Neuronal stem cell (in vitro differentiated cells): Measurements from ENCODE around the gene IGSF11.
"Not testable (repeated sequence)": the region's sequence is repeated elsewhere in the genome, so short reads cannot be mapped to it uniquely, and the experiment has no call there.

Experiments
- DNase-seq: peaks from one replicate; pipeline ENCODE4 v3.0.0-alpha.2; 2013; ENCODE audit warnings: low spot score
- H2AFZ ChIP-seq: one replicate; pipeline ENCODE4 v1.6.1; 2013; ENCODE audit warnings: mild to moderate bottlenecking, low read length, inconsistent platforms
- H2AK5ac ChIP-seq: 2 replicates; pipeline ENCODE4 v1.6.1; 2013; ENCODE audit warnings: low read depth, mild to moderate bottlenecking, inconsistent platforms, low read length, moderate library complexity, mixed read lengths
- H2BK120ac ChIP-seq: 2 replicates; pipeline ENCODE4 v1.6.1; 2013; ENCODE audit warnings: low read depth, mild to moderate bottlenecking, inconsistent platforms, low read length, moderate library complexity, mixed read lengths
- H2BK12ac ChIP-seq: one replicate; pipeline ENCODE4 v1.6.1; 2013; ENCODE audit warnings: low read length, inconsistent platforms
- H2BK15ac ChIP-seq: 2 replicates; pipeline ENCODE4 v1.6.1; 2013; ENCODE audit warnings: mild to moderate bottlenecking, low read length, inconsistent platforms, mixed read lengths
- H2BK5ac ChIP-seq: one replicate; pipeline ENCODE4 v1.6.1; 2013; ENCODE audit warnings: inconsistent platforms, mild to moderate bottlenecking, low read length, moderate library complexity
- H3K14ac ChIP-seq: one replicate; pipeline ENCODE4 v1.6.1; 2013; ENCODE audit warnings: low read length, inconsistent platforms
- H3K18ac ChIP-seq: 2 replicates; pipeline ENCODE4 v1.6.1; 2013; ENCODE audit warnings: low read length, inconsistent platforms
- H3K23ac ChIP-seq: 2 replicates; pipeline ENCODE4 v1.6.1; 2013; ENCODE audit warnings: low read depth, mild to moderate bottlenecking, mixed read lengths, low read length, inconsistent platforms; ENCODE audit not compliant: poor library complexity
- H3K27ac ChIP-seq: replicated peaks from 3 replicates; pipeline ENCODE4 v1.5.1; 2013; ENCODE audit warnings: low read length, inconsistent platforms
- H3K27me3 ChIP-seq, 3 experiments: 2 replicates each; pipeline ENCODE4 v1.6.1; 2013; ENCODE audit warnings: low read length in 3 of 3, mild to moderate bottlenecking in 2 of 3, inconsistent platforms in 1 of 3, low read depth in 1 of 3, mixed read lengths in 1 of 3, moderate library complexity in 1 of 3; ENCODE audit not compliant: control insufficient read depth in 3 of 3, insufficient read depth in 3 of 3
- H3K36me3 ChIP-seq, 2 donors: replicated peaks in 1 of 2; 2 replicates each; pipeline ENCODE4 v1.6.1; 2013; ENCODE audit warnings: low read length in 2 of 2; ENCODE audit not compliant: control insufficient read depth in 2 of 2, insufficient read depth in 2 of 2
- H3K4ac ChIP-seq: 2 replicates; pipeline ENCODE4 v1.6.1; 2013; ENCODE audit warnings: inconsistent platforms, mild to moderate bottlenecking, low read length, moderate library complexity
- H3K4me1 ChIP-seq, 2 donors: 1 replicate in 1 of 2; 2 replicates in 1 of 2; pipeline ENCODE4 v1.6.1; 2013; ENCODE audit warnings: low read length in 2 of 2, low read depth in 1 of 2; ENCODE audit not compliant: control insufficient read depth in 2 of 2, insufficient read depth in 1 of 2
- H3K4me2 ChIP-seq: one replicate; pipeline ENCODE4 v1.6.1; 2013; ENCODE audit warnings: mild to moderate bottlenecking, low read length, inconsistent platforms; ENCODE audit not compliant: insufficient read depth, poor library complexity, severe bottlenecking
- H3K4me3 ChIP-seq, 2 donors: 2 replicates each; pipeline ENCODE4 v1.5.1; 2013; ENCODE audit warnings: low read length in 2 of 2, mild to moderate bottlenecking in 2 of 2, inconsistent platforms in 1 of 2, moderate library complexity in 1 of 2
- H3K79me1 ChIP-seq: one replicate; pipeline ENCODE4 v1.6.1; 2013; ENCODE audit warnings: low read depth, mild to moderate bottlenecking, inconsistent platforms, low read length, moderate library complexity
- H3K9ac ChIP-seq: one replicate; pipeline ENCODE4 v1.6.1; 2013; ENCODE audit warnings: mild to moderate bottlenecking, low read depth, low read length, inconsistent platforms; ENCODE audit not compliant: poor library complexity
- H3K9me3 ChIP-seq, 2 donors: replicated peaks in 1 of 2; 2 replicates each; pipeline versions ENCODE3 to v1.6.1; 2013; ENCODE audit warnings: low read length in 2 of 2, mild to moderate bottlenecking in 2 of 2, inconsistent platforms in 1 of 2, low read depth in 1 of 2, mixed read lengths in 1 of 2, moderate library complexity in 1 of 2; ENCODE audit not compliant: control insufficient read depth in 2 of 2, insufficient read depth in 1 of 2
- H4K8ac ChIP-seq: one replicate; pipeline ENCODE4 v1.6.1; 2013; ENCODE audit warnings: low read depth, mild to moderate bottlenecking, inconsistent platforms, low read length, moderate library complexity
- H4K91ac ChIP-seq: one replicate; pipeline ENCODE4 v1.6.1; 2013; ENCODE audit warnings: low read length, low read depth, mild to moderate bottlenecking, inconsistent platforms; ENCODE audit not compliant: poor library complexity
- WGBS, 2 donors: extraction: QIAGEN DNeasy Blood & Tissue Kit; methylation state at CpG; one replicate each; pipeline ENCODE4 v1.1.7; 2013; ENCODE audit warnings: missing lambda C conversion rate in 2 of 2, mixed read lengths in 1 of 2; ENCODE audit not compliant: insufficient read length in 2 of 2, insufficient replicate concordance in 1 of 2; ENCODE audit errors: extremely low coverage in 2 of 2; 5-methylcytosine and 5-hydroxymethylcytosine counted together

IGSF11 gene

GRCh38 chr3:118863731-118864322 is 170.8 kb downstream of the IGSF11 start:
- no peak overlapping the region for H3K4ac ChIP-seq
- no peak overlapping the region for H3K23ac ChIP-seq
- H4K8ac ChIP-seq: no peak overlapping the region
- no peak overlapping the region for H2AK5ac ChIP-seq
- H2BK12ac ChIP-seq: no peak overlapping the region
- H3K9me3 ChIP-seq: no peaks in the 10 kb centered on the region
- H3K36me3 ChIP-seq: no peaks in the 10 kb centered on the region
- WGBS, 2 donors: no CpG with 5 or more reads among the region's 1 CpG
- peak overlapping the region; percentile 33 for H3K18ac ChIP-seq
- H4K91ac ChIP-seq: no peak overlapping the region
- DNase-seq: no peak
- no peak overlapping the region for H2BK5ac ChIP-seq
- H3K4me2 ChIP-seq: no peak overlapping the region
- no peak overlapping the region for H2BK120ac ChIP-seq
- H3K9ac ChIP-seq: no peak overlapping the region
- no peak overlapping the region for H3K4me3 ChIP-seq
- no peaks in the 10 kb centered on the region for H3K79me1 ChIP-seq
- no peak overlapping the region for H3K27ac ChIP-seq
- H3K4me1 ChIP-seq: no peaks in the 10 kb centered on the region
- no peak overlapping the region for H2AFZ ChIP-seq
- H3K14ac ChIP-seq: no peak overlapping the region
- no peak overlapping the region for H2BK15ac ChIP-seq
- no peaks in the 10 kb centered on the region for H3K27me3 ChIP-seq

GRCh38 chr3:118859950-118860349 is 174.7 kb downstream of the IGSF11 start:
- Histone ChIP-seq H3K4me3 (no peak overlapping the region), H2BK5ac (no peak overlapping the region), H3K14ac (no peak overlapping the region), H2BK12ac (no peak overlapping the region), H3K4ac (no peak overlapping the region), H3K23ac (no peak overlapping the region), H3K4me2 (no peak overlapping the region), H3K36me3 (no peaks in the 10 kb centered on the region), H2BK120ac (no peak overlapping the region), H4K8ac (no peak overlapping the region), H2AK5ac (no peak overlapping the region), H3K27ac (no peak overlapping the region), H3K9me3 (no peaks in the 10 kb centered on the region), H2BK15ac (no peak overlapping the region), H4K91ac (no peak overlapping the region), H3K9ac (no peak overlapping the region), H3K27me3 (no peaks in the 10 kb centered on the region), H3K79me1 (no peaks in the 10 kb centered on the region), H3K4me1 (no peaks in the 10 kb centered on the region), H3K18ac (no peak overlapping the region), H2AFZ (no peak overlapping the region)
- no CpG with 5 or more reads among the region's 1 CpG for WGBS, 2 donors
- DNase-seq: no peak

GRCh38 chr3:118851466-118852193 is 183.0 kb downstream of the IGSF11 start:
- not testable (repeated sequence) for H2AK5ac ChIP-seq, H3K14ac ChIP-seq, H4K8ac ChIP-seq, H2AFZ ChIP-seq, H3K9ac ChIP-seq, H3K79me1 ChIP-seq, H3K27me3 ChIP-seq, H3K9me3 ChIP-seq, H2BK12ac ChIP-seq, H3K4ac ChIP-seq, H2BK5ac ChIP-seq, H3K4me3 ChIP-seq, H2BK15ac ChIP-seq, H4K91ac ChIP-seq, H2BK120ac ChIP-seq, H3K23ac ChIP-seq, H3K4me1 ChIP-seq, DNase-seq, H3K4me2 ChIP-seq, H3K27ac ChIP-seq, H3K18ac ChIP-seq, H3K36me3 ChIP-seq
- no CpG with 5 or more reads among the region's 12 CpGs for WGBS, 2 donors

DNA sequence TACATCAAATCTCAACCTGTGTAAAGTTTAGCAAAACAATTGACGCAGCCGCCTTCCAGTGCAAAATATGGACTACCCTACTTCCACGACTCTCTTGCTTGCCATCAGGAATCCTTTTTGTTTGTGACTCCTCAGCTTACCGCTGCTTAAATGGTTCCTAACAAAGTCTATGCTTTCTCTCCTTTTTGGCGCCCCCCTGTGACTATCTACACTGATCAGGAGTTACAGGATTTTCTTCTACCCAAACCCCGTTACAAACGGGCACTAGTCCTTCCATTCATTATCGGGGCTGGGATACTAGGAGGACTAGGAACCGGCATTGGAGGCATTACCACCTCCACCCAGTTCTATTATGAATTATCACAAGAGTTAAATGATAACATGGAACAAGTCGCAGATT is 184.0 kb downstream of the IGSF11 start:
- H3K79me1 ChIP-seq: no peaks in the 10 kb centered on the region
- DNase-seq: no peak
- no peak overlapping the region for H3K18ac ChIP-seq
- no peaks in the 10 kb centered on the region for H3K36me3 ChIP-seq
- H3K4me3 ChIP-seq: no peak overlapping the region
- H2AK5ac ChIP-seq: no peak overlapping the region
- no peak overlapping the region for H2BK5ac ChIP-seq
- no peak overlapping the region for H4K91ac ChIP-seq
- H3K14ac ChIP-seq: no peak overlapping the region
- H3K23ac ChIP-seq: no peak overlapping the region
- H2BK15ac ChIP-seq: no peak overlapping the region
- no peaks in the 10 kb centered on the region for H3K27me3 ChIP-seq
- H3K9me3 ChIP-seq: peaks cover 0 to 1% of the 10 kb centered on the region in 2 donors
- WGBS, 2 donors: no CpG with 5 or more reads among the region's 10 CpGs
- H3K4ac ChIP-seq: no peak overlapping the region
- H3K9ac ChIP-seq: no peak overlapping the region
- H3K4me1 ChIP-seq: no peaks in the 10 kb centered on the region
- no peak overlapping the region for H3K4me2 ChIP-seq
- H4K8ac ChIP-seq: no peak overlapping the region
- no peak overlapping the region for H3K27ac ChIP-seq
- H2BK12ac ChIP-seq: no peak overlapping the region
- no peak overlapping the region for H2AFZ ChIP-seq
- H2BK120ac ChIP-seq: no peak overlapping the region
